Activated B cell treated with CpG ODN at 0.5 μM for 24 hours (primary cell): Measurements from ENCODE around the gene CST4. TPM values are rescaled to one million over a fixed set of nuclear protein-coding genes. Genes with fewer than 3 reads are reported as not detected.

Experiments
- ATAC-seq: fragments of 200-7000 bp; cut with Tn5 transposase; one replicate; pipeline ENCODE4 v1.10.0; 2021; ENCODE audit warnings: low read depth, mild to moderate bottlenecking, moderate library complexity
- CTCF ChIA-PET: fragments of 350-600 bp; sonication (Branson Sonifier 250); formaldehyde crosslinking; loops from one replicate; lab custom pipeline; 2021; ENCODE audit warnings: antibody characterized with exemption; lab: Charles Lee
- POLR2A ChIA-PET: fragments of 350-600 bp; sonication (Branson Sonifier 250); formaldehyde crosslinking; loops from one replicate; lab custom pipeline; 2021; ENCODE audit warnings: antibody characterized with exemption; lab: Charles Lee
- DNase-seq: peaks from one replicate; pipeline ENCODE4 v3.0.0; 2022
- H3K27ac Mint-ChIP-seq: one replicate; pipeline ENCODE4 v1.8.0; 2020; ENCODE audit warnings: mixed read lengths
- H3K27me3 Mint-ChIP-seq: one replicate; pipeline ENCODE4 v1.8.0; 2021; ENCODE audit warnings: mixed read lengths
- H3K36me3 Mint-ChIP-seq: one replicate; pipeline ENCODE4 v1.8.0; 2021; ENCODE audit warnings: low read depth, mixed read lengths
- H3K4me1 Mint-ChIP-seq: one replicate; pipeline ENCODE4 v1.8.0; 2021; ENCODE audit warnings: mixed read lengths
- H3K4me3 Mint-ChIP-seq: one replicate; pipeline ENCODE4 v1.8.0; 2020; ENCODE audit warnings: mild to moderate bottlenecking, mixed read lengths
- H3K9me3 Mint-ChIP-seq: one replicate; pipeline ENCODE4 v1.8.0; 2020; ENCODE audit warnings: mixed read lengths
- CTCF ChIP-seq: fragments of 200-600 bp; IDR thresholded peaks from one replicate; pipeline ENCODE4 v1.8.0; 2022; ENCODE audit warnings: antibody characterized with exemption, mild to moderate bottlenecking
- intact Hi-C: fragments of 100-400 bp; cut with micrococcal nuclease; formaldehyde crosslinking; loops from one replicate; pipeline ENCODE4 v1.15.1; 2024
- total RNA-seq: library from RNA; stranded (reverse); gene quantifications from 2 replicates; pipeline ENCODE4 v1.2.3, GENCODE V29; 2022

CST4 gene
- total RNA-seq, 1 donor from 2014 or later: not detected

GRCh38 chr20:23654717-23655116 is 34.1 kb downstream of the CST4 start:
- DNase-seq (no peak), ATAC-seq (no peak)
- POLR2A ChIA-PET: no interaction called here
- H3K36me3 Mint-ChIP-seq: no peaks in the 10 kb centered on the region
- intact Hi-C loops: no loop called here
- H3K4me1 Mint-ChIP-seq: peaks cover 11% of the 10 kb centered on the region
- H3K9me3 Mint-ChIP-seq: no peaks in the 10 kb centered on the region
- TF ChIP-seq CTCF: no peak
- H3K27ac Mint-ChIP-seq: no peak overlapping the region
- no peak overlapping the region for H3K4me3 Mint-ChIP-seq
- peaks cover 9% of the 10 kb centered on the region for H3K27me3 Mint-ChIP-seq
- CTCF ChIA-PET: no interaction called here

GRCh38 chr20:23654000-23654399 is 34.8 kb downstream of the CST4 start:
- peaks cover 9% of the 10 kb centered on the region for H3K27me3 Mint-ChIP-seq
- H3K36me3 Mint-ChIP-seq: no peaks in the 10 kb centered on the region
- no peak for ATAC-seq
- TF ChIP-seq CTCF: no peak
- intact Hi-C loops: no loop called here
- no peak overlapping the region for H3K4me3 Mint-ChIP-seq
- ChIA-PET POLR2A (no interaction called here), CTCF (no interaction called here)
- H3K27ac Mint-ChIP-seq: no peak overlapping the region
- no peak for DNase-seq
- no peaks in the 10 kb centered on the region for H3K9me3 Mint-ChIP-seq
- peaks cover 11% of the 10 kb centered on the region for H3K4me1 Mint-ChIP-seq

GRCh38 chr20:23653400-23653938 is 35.4 kb downstream of the CST4 start:
- intact Hi-C loops: no loop called here
- Mint-ChIP-seq H3K4me3 (no peak overlapping the region), H3K27ac (no peak overlapping the region), H3K4me1 (peaks cover 11% of the 10 kb centered on the region), H3K9me3 (no peaks in the 10 kb centered on the region), H3K27me3 (peaks cover 9% of the 10 kb centered on the region), H3K36me3 (no peaks in the 10 kb centered on the region)
- ChIA-PET POLR2A (no interaction called here), CTCF (no interaction called here)
- no peak for TF ChIP-seq CTCF
- DNase-seq (no peak), ATAC-seq (no peak)

- DNase-seq: no peak
- H3K27ac Mint-ChIP-seq: no peak overlapping the region
- ATAC-seq: no peak
- intact Hi-C loops: no loop called here
- ChIA-PET CTCF (no interaction called here), POLR2A (no interaction called here)
- H3K4me3 Mint-ChIP-seq: no peak overlapping the region
- peaks cover 11% of the 10 kb centered on the region for H3K4me1 Mint-ChIP-seq
- no peaks in the 10 kb centered on the region for H3K36me3 Mint-ChIP-seq
- H3K27me3 Mint-ChIP-seq: peaks cover 9% of the 10 kb centered on the region
- H3K9me3 Mint-ChIP-seq: no peaks in the 10 kb centered on the region
- TF ChIP-seq CTCF: no peak
Observed at GRCh38 chr20:23652926-23653325, 35.9 kb downstream of the CST4 start.

- DNase-seq (no peak), ATAC-seq (no peak)
- H3K4me1 Mint-ChIP-seq: peaks cover 11% of the 10 kb centered on the region
- no peak overlapping the region for H3K27ac Mint-ChIP-seq
- no peak for TF ChIP-seq CTCF
- H3K9me3 Mint-ChIP-seq: no peaks in the 10 kb centered on the region
- intact Hi-C loops: no loop called here
- H3K27me3 Mint-ChIP-seq: peaks cover 9% of the 10 kb centered on the region
- ChIA-PET POLR2A (no interaction called here), CTCF (no interaction called here)
- H3K4me3 Mint-ChIP-seq: no peak overlapping the region
- H3K36me3 Mint-ChIP-seq: no peaks in the 10 kb centered on the region
Observed at GRCh38 chr20:23652371-23652770, 36.5 kb downstream of the CST4 start.
